Muscle of leg (tissue), 11 donors: ENCODE measurements around the gene BUD23. TPM values are rescaled to one million over a fixed set of nuclear protein-coding genes. Genes with fewer than 3 reads are reported as not detected.
"Not testable (repeated sequence)": the region's sequence is repeated elsewhere in the genome, so short reads cannot be mapped to it uniquely, and the experiment has no call there.

ENCODE experiments used
- DNase-seq: peaks from one replicate; pipeline ENCODE4 v3.0.0; 2013
- H3K27ac ChIP-seq: one replicate; pipeline ENCODE4 v1.5.1; 2013; ENCODE audit warnings: mild to moderate bottlenecking, low read length, control low read depth
- H3K27me3 ChIP-seq: one replicate; pipeline ENCODE4 v1.6.1; 2013; ENCODE audit warnings: low read length; ENCODE audit not compliant: control insufficient read depth, insufficient read depth
- H3K36me3 ChIP-seq: one replicate; pipeline ENCODE4 v1.6.1; 2013; ENCODE audit warnings: low read length; ENCODE audit not compliant: control insufficient read depth, insufficient read depth
- H3K4me1 ChIP-seq: one replicate; pipeline ENCODE4 v1.6.1; 2013; ENCODE audit warnings: low read length; ENCODE audit not compliant: control insufficient read depth, insufficient read depth
- H3K4me3 ChIP-seq: one replicate; pipeline ENCODE4 v1.5.1; 2013; ENCODE audit warnings: low read length, control low read depth
- H3K9me3 ChIP-seq: replicated peaks from 2 replicates; pipeline ENCODE4 v1.6.1; 2013; ENCODE audit warnings: low read depth, low read length; ENCODE audit not compliant: control insufficient read depth
- WGBS: methylation state at CpG from one replicate; pipeline ENCODE4 v1.1.5; 2013; ENCODE audit warnings: missing lambda C conversion rate; ENCODE audit not compliant: insufficient coverage; 5-methylcytosine and 5-hydroxymethylcytosine counted together
- polyA plus RNA-seq, 8 donors: library from polyadenylated mRNA; unstranded; fragments of 120-200 nt; gene quantifications; one replicate each; pipeline versions ENCODE4 v1.2.1 to v1.2.3, GENCODE V29; 2013; ENCODE audit warnings: inconsistent platforms in 1 of 8, low replicate concordance in 1 of 8; ENCODE audit not compliant: insufficient read length in 8 of 8, insufficient read depth in 1 of 8
- total RNA-seq: library from RNA; stranded (reverse); fragments of 120-200 nt; gene quantifications from one replicate; pipeline ENCODE4 v1.2.4, GENCODE V29; 2013

Gene BUD23
- total and polyA plus RNA-seq, 9 donors, result 34.3 to 87.1 (median 78.9) TPM

- peaks cover 57% of the 10 kb centered on the region for H3K36me3 ChIP-seq
- peak; percentile 38 for DNase-seq
- H3K9me3 ChIP-seq, result no peaks in the 10 kb centered on the region
- WGBS, result 48% methylated on average over 8 of the region's 23 CpGs
- peak overlapping the region; percentile 77 for H3K27ac ChIP-seq
- no peaks in the 10 kb centered on the region for H3K27me3 ChIP-seq
- peaks cover 40% of the 10 kb centered on the region for H3K4me1 ChIP-seq
- H3K4me3 ChIP-seq, result no peak overlapping the region
Observed at GRCh38 chr7:73704640-73705550, 21.5 kb downstream of the BUD23 start.

- Histone ChIP-seq H3K9me3 (no peaks in the 10 kb centered on the region), H3K27me3 (no peaks in the 10 kb centered on the region), H3K4me3 (no peak overlapping the region), H3K27ac (peak overlapping the region; percentile 1), H3K4me1 (peaks cover 40% of the 10 kb centered on the region), H3K36me3 (peaks cover 51% of the 10 kb centered on the region)
- 100% methylated on average over 4 of the region's 10 CpGs for WGBS
- no peak for DNase-seq
Observed at GRCh38 chr7:73705551-73705920, 22.1 kb downstream of the BUD23 start.

GRCh38 chr7:73706126-73707044, 23.0 kb downstream of the BUD23 start:
- no peak for DNase-seq
- Histone ChIP-seq H3K27ac (peak overlapping the region; percentile 35), H3K9me3 (no peaks in the 10 kb centered on the region), H3K4me1 (peaks cover 40% of the 10 kb centered on the region), H3K36me3 (peaks cover 42% of the 10 kb centered on the region), H3K4me3 (no peak overlapping the region), H3K27me3 (no peaks in the 10 kb centered on the region)
- 69% methylated on average over 22 of the region's 25 CpGs for WGBS

GRCh38 chr7:73707045-73707631, 23.7 kb downstream of the BUD23 start:
- Histone ChIP-seq H3K9me3 (no peaks in the 10 kb centered on the region), H3K27ac (no peak overlapping the region), H3K4me3 (no peak overlapping the region), H3K36me3 (peaks cover 35% of the 10 kb centered on the region), H3K4me1 (peaks cover 40% of the 10 kb centered on the region), H3K27me3 (no peaks in the 10 kb centered on the region)
- peak; percentile 31 for DNase-seq
- 73% methylated on average over 13 of the region's 15 CpGs for WGBS

GRCh38 chr7:73708961-73709549, 25.7 kb downstream of the BUD23 start:
- Histone ChIP-seq H3K27ac (no peak overlapping the region), H3K36me3 (peaks cover 25% of the 10 kb centered on the region), H3K27me3 (no peaks in the 10 kb centered on the region), H3K4me3 (no peak overlapping the region), H3K9me3 (no peaks in the 10 kb centered on the region), H3K4me1 (peaks cover 34% of the 10 kb centered on the region)
- WGBS, result 82% methylated on average over 12 of the region's 16 CpGs
- no peak for DNase-seq

GRCh38 chr7:73712773-73713172, 29.4 kb downstream of the BUD23 start:
- no CpG with 5 or more reads among the region's 1 CpG for WGBS
- Histone ChIP-seq H3K27me3 (no peaks in the 10 kb centered on the region), H3K4me1 (peaks cover 27% of the 10 kb centered on the region), H3K27ac (no peak overlapping the region), H3K4me3 (no peak overlapping the region), H3K9me3 (no peaks in the 10 kb centered on the region), H3K36me3 (peaks cover 10% of the 10 kb centered on the region)
- DNase-seq, result no peak

- H3K36me3 ChIP-seq, H3K27me3 ChIP-seq, H3K27ac ChIP-seq, H3K4me3 ChIP-seq, DNase-seq, H3K9me3 ChIP-seq: not testable (repeated sequence)
- H3K4me1 ChIP-seq, result peaks cover 32% of the 10 kb centered on the region
- 93% methylated on average over 6 of the region's 6 CpGs for WGBS
Observed at GRCh38 chr7:73713319-73713718, 29.9 kb downstream of the BUD23 start.

- no peaks in the 10 kb centered on the region for H3K36me3 ChIP-seq
- 43% methylated on average over 9 of the region's 16 CpGs for WGBS
- no peak overlapping the region for H3K4me3 ChIP-seq
- H3K27me3 ChIP-seq, result peaks cover 3% of the 10 kb centered on the region
- no peaks in the 10 kb centered on the region for H3K9me3 ChIP-seq
- peaks cover 47% of the 10 kb centered on the region for H3K4me1 ChIP-seq
- peak; percentile 87 for DNase-seq
- H3K27ac ChIP-seq, result peak overlapping the region; percentile 75
Observed at GRCh38 chr7:73715648-73716317, 32.4 kb downstream of the BUD23 start.

GRCh38 chr7:73716318-73716890, 33.0 kb downstream of the BUD23 start:
- 62% methylated on average over 4 of the region's 4 CpGs for WGBS
- Histone ChIP-seq H3K36me3 (no peaks in the 10 kb centered on the region), H3K4me1 (peaks cover 53% of the 10 kb centered on the region), H3K4me3 (no peak overlapping the region), H3K9me3 (no peaks in the 10 kb centered on the region), H3K27ac (peak overlapping the region; percentile 52), H3K27me3 (peaks cover 3% of the 10 kb centered on the region)
- DNase-seq, result no peak
